H9 (cell line): ENCODE measurements around the gene ZFYVE28. TPM values are rescaled to one million over a fixed set of nuclear protein-coding genes. Genes with fewer than 3 reads are reported as not detected.

ENCODE experiments used
- DNase-seq: peaks from one replicate; pipeline ENCODE4 v3.0.0-alpha.2; 2017
- H2AFZ ChIP-seq: one replicate; pipeline ENCODE4 v1.6.1; 2013; ENCODE audit warnings: mild to moderate bottlenecking, low read length, control low read depth, moderate library complexity
- H2AK5ac ChIP-seq: 2 replicates; pipeline ENCODE4 v1.6.1; 2013; ENCODE audit warnings: low read length, control low read depth, mixed read lengths; ENCODE audit not compliant: insufficient read length
- H2BK120ac ChIP-seq: one replicate; pipeline ENCODE4 v1.6.1; 2013; ENCODE audit warnings: low read depth, mild to moderate bottlenecking, low read length, control low read depth, inconsistent platforms; ENCODE audit not compliant: poor library complexity, severe bottlenecking
- H2BK12ac ChIP-seq: 2 replicates; pipeline ENCODE4 v1.6.1; 2013; ENCODE audit warnings: low read length, control low read depth, mixed read lengths, low read depth; ENCODE audit not compliant: insufficient read length
- H2BK15ac ChIP-seq: 2 replicates; pipeline ENCODE4 v1.6.1; 2013; ENCODE audit warnings: low read depth, low read length, control low read depth
- H2BK20ac ChIP-seq: one replicate; pipeline ENCODE4 v1.6.1; 2013; ENCODE audit warnings: low read depth, mild to moderate bottlenecking, low read length, control low read depth, inconsistent platforms; ENCODE audit not compliant: poor library complexity, severe bottlenecking
- H2BK5ac ChIP-seq: 2 replicates; pipeline ENCODE4 v1.6.1; 2013; ENCODE audit warnings: low read length, control low read depth, mixed read lengths; ENCODE audit not compliant: insufficient read length
- H3K14ac ChIP-seq: 2 replicates; pipeline ENCODE4 v1.6.1; 2013; ENCODE audit warnings: low read length, control low read depth; ENCODE audit not compliant: insufficient read depth
- H3K18ac ChIP-seq: 2 replicates; pipeline ENCODE4 v1.6.1; 2013; ENCODE audit warnings: low read depth, mild to moderate bottlenecking, mixed read lengths, low read length, control low read depth; ENCODE audit not compliant: insufficient read length
- H3K23ac ChIP-seq: 2 replicates; pipeline ENCODE4 v1.6.1; 2013; ENCODE audit warnings: low read length, control low read depth, mixed read lengths, low read depth; ENCODE audit not compliant: insufficient read length
- H3K23me2 ChIP-seq: 2 replicates; pipeline ENCODE4 v1.6.1; 2013; ENCODE audit warnings: low read depth, mild to moderate bottlenecking, mixed read lengths, low read length, control low read depth; ENCODE audit not compliant: insufficient read length, poor library complexity, severe bottlenecking
- H3K27ac ChIP-seq: 2 replicates; pipeline ENCODE4 v1.5.1; 2013; ENCODE audit warnings: low read length, control low read depth, mixed read lengths, low read depth; ENCODE audit not compliant: insufficient read length
- H3K27me3 ChIP-seq: 2 replicates; pipeline ENCODE4 v1.6.1; 2013; ENCODE audit warnings: low read length, control low read depth, inconsistent platforms; ENCODE audit not compliant: insufficient read depth
- H3K4ac ChIP-seq: 2 replicates; pipeline ENCODE4 v1.6.1; 2013; ENCODE audit warnings: low read depth, mild to moderate bottlenecking, control low read depth, inconsistent platforms, low read length, moderate library complexity
- H3K4me1 ChIP-seq: 2 replicates; pipeline ENCODE4 v1.6.1; 2013; ENCODE audit warnings: low read length, control low read depth, inconsistent platforms; ENCODE audit not compliant: insufficient read depth
- H3K4me2 ChIP-seq: 2 replicates; pipeline ENCODE4 v1.6.1; 2013; ENCODE audit warnings: low read length, control low read depth, mixed read lengths; ENCODE audit not compliant: insufficient read length, insufficient read depth
- H3K56ac ChIP-seq: 2 replicates; pipeline ENCODE4 v1.6.1; 2013; ENCODE audit warnings: low read depth, mild to moderate bottlenecking, mixed read lengths, low read length, control low read depth; ENCODE audit not compliant: insufficient read length
- H3K79me1 ChIP-seq: 2 replicates; pipeline ENCODE4 v1.6.1; 2013; ENCODE audit warnings: low read depth, mild to moderate bottlenecking, moderate library complexity, low read length, control low read depth, inconsistent platforms; ENCODE audit not compliant: insufficient read depth, poor library complexity, severe bottlenecking
- H3K79me2 ChIP-seq: 2 replicates; pipeline ENCODE4 v1.6.1; 2013; ENCODE audit warnings: low read length, control low read depth, inconsistent platforms; ENCODE audit not compliant: insufficient read depth
- H3K9ac ChIP-seq: 2 replicates; pipeline ENCODE4 v1.6.1; 2013; ENCODE audit warnings: low read length, control low read depth, mixed read lengths; ENCODE audit not compliant: insufficient read length; ENCODE audit errors: extremely low read depth
- H3K9me3 ChIP-seq: one replicate; pipeline ENCODE4 v1.6.1; 2013; ENCODE audit warnings: low read depth, low read length, inconsistent platforms; ENCODE audit not compliant: control insufficient read depth
- H3T11ph ChIP-seq: one replicate; pipeline ENCODE4 v1.6.1; 2013; ENCODE audit warnings: mild to moderate bottlenecking, low read length, control low read depth, inconsistent platforms
- H4K20me1 ChIP-seq: one replicate; pipeline ENCODE4 v1.6.1; 2013; ENCODE audit not compliant: control insufficient read depth, insufficient read length, insufficient read depth
- H4K5ac ChIP-seq: 2 replicates; pipeline ENCODE4 v1.6.1; 2013; ENCODE audit warnings: low read depth, mild to moderate bottlenecking, mixed read lengths, low read length, control low read depth; ENCODE audit not compliant: insufficient read length
- H4K8ac ChIP-seq: replicated peaks from 2 replicates; pipeline ENCODE4 v1.6.1; 2013; ENCODE audit warnings: low read length, control low read depth, mixed read lengths, low read depth; ENCODE audit not compliant: insufficient read length
- H4K91ac ChIP-seq: 2 replicates; pipeline ENCODE4 v1.6.1; 2013; ENCODE audit warnings: low read depth, mild to moderate bottlenecking, moderate library complexity, mixed read lengths, low read length, control low read depth; ENCODE audit not compliant: insufficient read length
- H3K27ac Mint-ChIP-seq, 3 experiments: 2 replicates in 2 of 3; 3 replicates in 1 of 3; pipeline ENCODE4 v1.8.0; 2020 to 2021; ENCODE audit warnings: mixed read lengths in 3 of 3, mild to moderate bottlenecking in 1 of 3, moderate library complexity in 1 of 3
- H3K27me3 Mint-ChIP-seq: 2 replicates; pipeline ENCODE4 v1.8.0; 2021; ENCODE audit warnings: low read depth, mild to moderate bottlenecking, moderate library complexity, mixed read lengths
- H3K36me3 Mint-ChIP-seq, 3 experiments: 2 replicates in 2 of 3; 3 replicates in 1 of 3; pipeline ENCODE4 v1.8.0; 2020 to 2021; ENCODE audit warnings: low read depth in 3 of 3, mixed read lengths in 3 of 3; ENCODE audit not compliant: insufficient read depth in 1 of 3
- H3K4me1 Mint-ChIP-seq, 2 experiments: 2 replicates each; pipeline ENCODE4 v1.8.0; 2020; ENCODE audit warnings: mixed read lengths in 2 of 2
- H3K4me3 Mint-ChIP-seq, 2 experiments: 2 replicates in 1 of 2; 3 replicates in 1 of 2; pipeline ENCODE4 v1.8.0; 2020 to 2021; ENCODE audit warnings: mild to moderate bottlenecking in 2 of 2, mixed read lengths in 2 of 2, moderate library complexity in 1 of 2
- H3K9me3 Mint-ChIP-seq, 2 experiments: 2 replicates in 1 of 2; 3 replicates in 1 of 2; pipeline ENCODE4 v1.8.0; 2020; ENCODE audit warnings: mild to moderate bottlenecking in 2 of 2, mixed read lengths in 2 of 2, moderate library complexity in 1 of 2
- CTCF ChIP-seq: fragments of 200-600 bp; sonication (generic); conservative IDR thresholded peaks from 3 replicates; pipeline ENCODE4 v1.8.0; 2021; ENCODE audit warnings: antibody characterized with exemption, mild to moderate bottlenecking
- WGBS: extraction: QIAGEN DNeasy Blood & Tissue Kit; methylation state at CpG from one replicate; pipeline ENCODE4 v1.1.7; 2013; ENCODE audit warnings: missing lambda C conversion rate, low lambda C conversion rate, mixed read lengths; ENCODE audit not compliant: insufficient read length; ENCODE audit errors: extremely low coverage; 5-methylcytosine and 5-hydroxymethylcytosine counted together
- total RNA-seq: library from RNA; stranded (reverse); gene quantifications from 2 replicates; pipeline ENCODE4 v1.2.1, GENCODE V29; 2021

ZFYVE28 gene
- total RNA-seq, 1 experiment from 2014 or later = 0.98 TPM

- H4K8ac ChIP-seq = no peak overlapping the region
- H3K4me1 Mint-ChIP-seq = peaks cover 12 to 15% of the 10 kb centered on the region in 2 experiments
Observed at GRCh38 chr4:2318476-2318875, 100.0 kb downstream of the ZFYVE28 start.

More at GRCh38 chr4:2318476-2318875, 100.0 kb downstream of the ZFYVE28 start:
- H2AK5ac ChIP-seq = no peak overlapping the region
- Mint-ChIP-seq H3K36me3 (no peaks in the 10 kb centered on the region), H3K4me3 (no peak overlapping the region), H3K9me3 (no peaks in the 10 kb centered on the region), H3K27ac (no peak overlapping the region), H3K27me3 (no peaks in the 10 kb centered on the region; the same call in 1 of the 2 replicates)
- WGBS = no CpG with 5 or more reads among the region's 12 CpGs
- no peak overlapping the region for H2BK5ac ChIP-seq
- no peak overlapping the region for H2BK120ac ChIP-seq
- H4K5ac ChIP-seq = no peak overlapping the region
- H3K56ac ChIP-seq = no peak overlapping the region
- no peak overlapping the region for H3K18ac ChIP-seq
- H3K4me1 ChIP-seq = no peaks in the 10 kb centered on the region
- no peak overlapping the region for H2BK15ac ChIP-seq
- no peak overlapping the region for H2BK12ac ChIP-seq
- H4K91ac ChIP-seq = no peak overlapping the region
- H3T11ph ChIP-seq = no peak overlapping the region
- no peak for DNase-seq
- no peak overlapping the region for H2AFZ ChIP-seq
- H3K79me2 ChIP-seq = no peaks in the 10 kb centered on the region
- no peaks in the 10 kb centered on the region for H3K9me3 ChIP-seq
- H3K23ac ChIP-seq = no peak overlapping the region
- H2BK20ac ChIP-seq = no peak overlapping the region
- no peak overlapping the region for H3K27ac ChIP-seq
- no peaks in the 10 kb centered on the region for H3K23me2 ChIP-seq
- no peaks in the 10 kb centered on the region for H3K79me1 ChIP-seq
- H3K4ac ChIP-seq = no peak overlapping the region
- no peaks in the 10 kb centered on the region for H3K27me3 ChIP-seq
- no peak overlapping the region for H3K9ac ChIP-seq
- H4K20me1 ChIP-seq = no peaks in the 10 kb centered on the region
- H3K14ac ChIP-seq = no peak overlapping the region
- no peak overlapping the region for H3K4me2 ChIP-seq
- TF ChIP-seq CTCF = no peak
